GM18520 (cell line): Measurements from ENCODE around the gene ABHD16A.
A peak's percentile ranks its signal among the peaks of the same experiment; 100 is the strongest.

Experiments used
- ATAC-seq: cut with Tn5 transposase; IDR thresholded peaks from one replicate; pipeline ENCODE4 v1.9.1; 2021; ENCODE audit not compliant: unreplicated experiment

ABHD16A gene

DNA sequence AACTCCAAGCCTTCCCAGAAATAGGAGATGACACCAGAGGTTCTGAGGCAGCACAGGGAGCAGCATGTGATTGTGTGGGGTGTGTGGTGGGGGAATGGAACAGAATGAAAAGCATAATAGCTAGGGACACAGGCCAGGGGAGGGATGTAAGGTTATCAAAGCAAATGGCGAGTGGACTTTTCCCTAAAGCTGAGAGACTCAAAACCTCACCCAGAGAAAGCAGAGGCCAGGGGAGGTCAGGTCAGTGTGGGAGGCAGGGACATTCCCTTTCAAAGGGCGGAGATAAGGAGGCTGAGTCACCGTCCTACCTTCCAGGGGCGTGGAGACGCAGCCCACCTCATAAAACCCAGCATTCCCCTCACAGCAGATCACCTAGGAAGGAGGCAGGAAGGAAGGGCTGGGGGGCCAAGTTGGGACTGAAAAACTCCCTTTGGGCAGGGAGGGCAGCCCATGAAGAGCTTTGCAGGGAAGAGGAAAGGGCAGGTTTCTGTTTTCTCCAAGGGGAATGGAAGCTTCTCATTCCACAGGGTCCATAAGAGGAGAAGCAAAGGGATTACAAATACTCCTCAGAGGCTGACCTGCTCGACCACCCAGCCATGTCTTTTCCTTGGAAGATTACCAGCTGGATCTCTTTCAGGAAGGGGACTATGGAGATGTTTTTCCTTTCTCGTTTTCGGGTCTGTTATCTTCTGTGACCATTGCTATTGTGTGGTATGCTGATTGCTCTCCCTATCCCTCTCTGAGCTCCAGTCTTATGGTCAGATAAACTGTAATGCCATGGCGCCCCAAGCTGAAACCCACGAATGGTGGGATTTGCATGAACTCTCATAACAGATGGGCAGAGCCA is 12.7 kb downstream of the ABHD16A start:
- no peak for ATAC-seq

DNA sequence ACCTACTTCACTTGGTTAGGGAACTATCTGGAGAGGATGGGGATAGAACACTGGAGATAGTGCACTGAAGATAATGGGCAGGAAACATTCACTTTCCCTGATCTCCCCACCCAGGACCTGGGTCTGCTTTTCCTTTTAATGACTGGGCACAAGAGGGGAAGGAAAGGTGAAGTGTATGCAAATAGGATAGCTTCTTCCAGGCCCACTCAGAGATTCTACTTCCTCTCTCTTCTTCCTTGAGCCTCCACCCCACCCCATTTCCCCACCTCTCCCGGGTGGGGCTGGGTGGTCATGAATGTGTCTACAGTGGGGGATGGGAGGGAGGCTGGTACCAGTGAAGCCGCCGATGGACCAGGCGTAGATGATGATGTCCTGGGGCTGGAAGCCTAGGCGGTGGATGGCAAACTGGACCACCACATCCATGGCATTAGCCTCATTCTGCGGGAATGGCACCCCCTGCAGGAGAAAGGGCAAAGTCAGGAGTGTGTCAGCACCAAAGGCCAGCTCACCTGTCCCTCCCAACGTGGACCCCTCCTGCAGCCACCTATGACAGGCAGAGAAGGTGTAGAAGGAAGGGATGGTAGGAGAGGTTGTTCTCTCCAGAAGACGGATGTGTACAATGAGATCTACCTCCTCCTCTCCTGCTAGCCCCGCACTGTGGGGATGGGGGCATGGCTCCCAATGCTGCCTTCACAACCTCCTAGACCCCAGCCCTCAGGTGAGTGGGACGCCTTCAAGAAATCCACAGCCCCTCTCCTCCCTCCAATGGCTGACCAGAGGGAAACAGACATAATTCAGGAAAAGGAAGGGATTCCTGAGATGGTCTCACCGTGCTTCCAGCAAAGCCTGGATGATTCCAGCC is 13.6 kb downstream of the ABHD16A start:
- no peak for ATAC-seq

DNA sequence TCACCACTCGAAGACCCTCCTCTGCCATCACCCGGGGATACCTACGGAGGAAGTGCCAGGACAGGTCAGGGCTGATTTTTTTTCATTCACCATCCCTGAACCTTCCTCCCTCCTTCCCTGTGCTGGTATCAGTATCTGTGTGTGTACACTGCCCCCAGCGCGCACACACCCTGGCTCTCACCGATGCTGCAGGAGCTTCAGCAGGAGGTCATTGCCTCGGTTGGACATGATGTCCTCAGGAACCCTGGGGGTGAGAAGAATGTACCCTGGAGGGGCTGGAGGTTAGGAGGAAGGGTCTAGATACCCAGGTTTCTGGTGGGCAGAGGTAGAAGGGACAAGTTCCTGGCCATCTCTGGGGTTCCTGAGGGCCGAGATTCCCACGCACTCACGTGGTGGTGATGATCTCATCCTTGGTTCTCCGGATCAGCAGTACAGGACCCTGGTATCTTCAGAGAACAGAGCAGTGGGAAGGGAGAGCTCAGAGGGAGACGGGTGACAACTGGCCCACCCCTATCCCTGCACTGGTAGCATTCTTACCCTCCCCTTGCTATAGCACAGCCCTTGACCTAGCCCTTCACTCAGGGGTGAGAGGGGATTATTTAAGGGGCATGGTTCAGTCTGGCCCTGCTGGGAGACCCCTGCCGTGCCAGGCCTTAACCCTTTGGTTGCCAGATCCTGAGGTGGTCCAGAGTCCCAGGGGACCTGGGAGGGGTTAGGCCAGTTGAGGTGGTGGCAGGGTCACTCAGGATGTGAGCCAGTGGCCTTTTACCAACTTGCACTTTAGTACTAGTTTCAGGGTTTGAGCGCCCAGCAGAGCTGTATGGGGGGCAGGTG is 15.0 kb downstream of the ABHD16A start:
- no peak for ATAC-seq

GRCh38 chr6:31687321-31687720 is 15.8 kb downstream of the ABHD16A start:
- ATAC-seq = no peak

DNA sequence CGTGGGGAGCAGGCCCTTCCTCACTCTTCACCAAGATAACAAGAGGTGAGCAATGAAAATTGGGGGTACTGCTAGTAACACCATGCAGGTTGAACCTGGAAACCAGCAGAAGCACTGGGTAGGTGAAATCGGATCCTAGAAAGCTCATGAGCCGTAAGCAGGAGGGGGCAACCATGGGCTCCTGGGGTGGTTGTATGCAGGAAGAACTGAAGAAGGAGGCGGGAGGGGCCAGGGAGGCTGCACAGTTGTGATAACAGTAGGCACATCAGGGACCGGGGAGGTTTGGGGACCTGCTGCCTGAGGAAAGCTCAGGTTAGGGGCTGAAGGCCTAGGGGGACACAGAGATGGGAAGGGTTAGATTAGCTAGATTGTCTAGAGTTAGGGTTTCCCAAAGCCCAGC is 16.6 kb downstream of the ABHD16A start:
- no peak for ATAC-seq

- no peak for ATAC-seq
Measured at GRCh38 chr6:31683591-31683990, 19.5 kb downstream of the ABHD16A start.

- ATAC-seq = no peak
Measured at GRCh38 chr6:31681135-31681671, 21.9 kb downstream of the ABHD16A start.

GRCh38 chr6:31680226-31681134 is 22.6 kb downstream of the ABHD16A start, which contains the start of gene LY6G5C:
LY6G5C (minus strand) TSS chr6:31681067; CDS start chr6:31680373, 694 bp downstream.
- ATAC-seq = no peak

DNA sequence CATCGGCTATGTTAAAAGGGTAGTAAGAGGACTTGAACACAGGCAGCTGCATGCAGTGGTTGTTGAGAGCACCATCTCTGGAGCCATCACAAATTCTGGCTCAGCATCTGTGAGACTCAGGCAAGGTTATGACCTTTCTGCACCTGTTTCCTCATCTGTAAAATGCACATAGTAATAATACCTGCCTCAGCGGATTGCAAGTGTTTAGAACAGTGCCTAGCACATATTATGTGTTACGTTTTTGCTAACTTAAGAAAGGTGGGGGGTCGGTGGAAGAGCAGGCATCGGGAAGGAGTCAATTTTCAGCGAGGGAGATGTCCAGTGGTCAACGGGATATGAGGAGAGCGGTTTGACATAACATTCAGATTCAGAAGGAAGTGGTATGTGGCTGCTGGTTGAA is 25.2 kb downstream of the ABHD16A start:
- no peak for ATAC-seq

DNA sequence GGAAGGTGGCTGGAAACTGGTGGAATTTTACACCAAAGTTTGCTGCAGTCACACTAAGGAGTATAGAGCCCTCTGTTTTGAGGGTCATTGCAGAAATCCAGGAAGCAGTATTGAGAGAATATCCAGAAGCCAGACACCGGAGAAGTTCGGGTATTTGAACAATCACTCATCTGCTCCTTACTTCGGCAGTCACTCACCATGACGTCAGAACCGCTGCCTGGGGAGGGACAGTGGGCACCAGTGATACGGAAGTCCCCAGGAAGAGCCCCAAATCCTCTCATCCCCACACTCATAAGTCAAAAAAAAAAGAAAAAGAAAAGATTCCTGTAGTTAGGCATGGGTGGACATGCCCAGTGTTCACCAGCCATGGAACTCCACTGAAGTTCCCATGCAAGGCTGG is 26.2 kb downstream of the ABHD16A start:
- ATAC-seq = no peak

- ATAC-seq = no peak
Measured at GRCh38 chr6:31676322-31676903, 26.7 kb downstream of the ABHD16A start.

DNA sequence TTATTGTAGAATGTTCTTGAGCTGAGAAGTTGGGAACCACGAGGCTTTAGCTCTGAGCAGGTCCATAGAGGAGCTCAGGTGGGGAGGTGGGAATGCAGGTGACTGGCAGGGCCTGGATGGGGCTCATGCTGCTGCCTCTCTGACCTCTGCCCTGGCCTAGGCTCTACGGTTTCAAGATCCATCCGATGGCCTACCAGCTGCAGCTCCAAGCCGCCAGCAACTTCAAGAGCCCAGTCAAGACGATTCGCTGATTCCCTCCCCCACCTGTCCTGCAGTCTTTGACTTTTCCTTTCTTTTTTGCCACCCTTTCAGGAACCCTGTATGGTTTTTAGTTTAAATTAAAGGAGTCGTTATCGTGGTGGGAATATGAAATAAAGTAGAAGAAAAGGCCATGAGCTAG is 33.4 kb downstream of the ABHD16A start, which contains the start of gene LY6G5B:
TSS of gene LY6G5B (plus strand) at position 301 of the 400 bp plus-strand sequence. CDS start 975 bp downstream, outside the sequence.
- no peak for ATAC-seq

DNA sequence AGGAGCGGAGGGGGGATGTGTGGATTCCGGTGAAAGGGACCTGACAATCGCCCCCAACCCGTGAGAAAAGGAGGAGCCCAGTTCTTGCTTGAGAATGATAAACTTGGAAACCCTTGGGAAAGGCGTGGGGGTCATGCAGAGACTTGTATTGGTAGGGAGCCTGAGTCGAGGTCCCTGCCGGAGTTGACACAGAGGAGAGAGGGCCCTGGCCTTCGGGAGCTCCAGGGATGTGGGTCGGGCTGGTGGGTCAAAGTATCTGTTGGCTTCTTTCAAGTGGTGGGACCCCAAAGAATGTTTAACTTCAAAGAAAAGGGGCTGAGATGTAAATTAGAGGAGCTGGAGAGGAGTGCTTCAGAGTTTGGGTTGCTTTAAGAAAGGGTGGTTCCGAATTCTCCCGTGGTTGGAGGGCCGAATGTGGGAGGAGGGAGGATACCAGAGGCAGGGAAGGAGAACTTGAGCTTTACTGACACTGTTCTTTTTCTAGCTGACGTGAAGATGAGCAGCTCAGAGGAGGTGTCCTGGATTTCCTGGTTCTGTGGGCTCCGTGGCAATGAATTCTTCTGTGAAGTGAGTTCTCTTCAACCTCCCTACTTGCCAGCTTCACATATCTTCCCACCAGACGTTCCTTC is 36.7 kb downstream of the ABHD16A start:
- no peak for ATAC-seq

DNA sequence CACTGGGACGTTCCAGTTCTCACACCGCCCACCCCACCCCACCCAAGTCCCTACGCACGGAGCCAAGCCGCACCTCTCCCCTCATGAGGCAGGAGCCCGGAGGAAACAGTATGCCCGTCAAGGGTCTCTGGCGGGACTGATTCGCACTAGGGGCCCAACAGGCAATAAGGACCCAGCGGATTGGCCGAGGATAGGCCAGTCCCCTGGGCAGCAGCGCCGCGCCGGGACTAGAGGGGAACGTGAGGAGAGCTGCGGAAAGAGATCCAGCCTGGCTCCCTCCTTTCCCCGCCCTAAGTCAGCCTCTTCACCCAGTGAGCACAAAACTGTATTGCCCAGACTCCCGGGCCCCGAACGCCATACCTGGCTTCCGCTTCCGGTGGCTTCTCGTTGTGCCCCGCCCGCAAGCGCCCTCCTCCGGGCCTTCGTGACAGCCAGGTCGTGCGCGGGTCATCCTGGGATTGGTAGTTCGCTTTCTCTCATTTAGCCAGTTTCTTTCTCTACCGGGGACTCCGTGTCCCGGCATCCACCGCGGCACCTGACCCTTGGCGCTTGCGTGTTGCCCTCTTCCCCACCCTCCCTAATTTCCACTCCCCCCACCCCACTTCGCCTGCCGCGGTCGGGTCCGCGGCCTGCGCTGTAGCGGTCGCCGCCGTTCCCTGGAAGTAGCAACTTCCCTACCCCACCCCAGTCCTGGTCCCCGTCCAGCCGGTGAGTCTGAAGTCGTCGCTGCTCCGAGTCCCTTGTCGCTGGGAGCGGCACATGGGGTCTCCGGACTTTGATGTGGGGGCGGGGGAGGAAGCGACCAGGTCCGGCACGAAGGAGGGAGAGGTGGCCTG is 37.4 kb downstream of the ABHD16A start, which contains the start of gene CSNK2B:
TSS of gene CSNK2B (plus strand) at position 580 of the 836 bp plus-strand sequence. CDS start 752 bp downstream, outside the sequence.
- peak; percentile 81 for ATAC-seq

DNA sequence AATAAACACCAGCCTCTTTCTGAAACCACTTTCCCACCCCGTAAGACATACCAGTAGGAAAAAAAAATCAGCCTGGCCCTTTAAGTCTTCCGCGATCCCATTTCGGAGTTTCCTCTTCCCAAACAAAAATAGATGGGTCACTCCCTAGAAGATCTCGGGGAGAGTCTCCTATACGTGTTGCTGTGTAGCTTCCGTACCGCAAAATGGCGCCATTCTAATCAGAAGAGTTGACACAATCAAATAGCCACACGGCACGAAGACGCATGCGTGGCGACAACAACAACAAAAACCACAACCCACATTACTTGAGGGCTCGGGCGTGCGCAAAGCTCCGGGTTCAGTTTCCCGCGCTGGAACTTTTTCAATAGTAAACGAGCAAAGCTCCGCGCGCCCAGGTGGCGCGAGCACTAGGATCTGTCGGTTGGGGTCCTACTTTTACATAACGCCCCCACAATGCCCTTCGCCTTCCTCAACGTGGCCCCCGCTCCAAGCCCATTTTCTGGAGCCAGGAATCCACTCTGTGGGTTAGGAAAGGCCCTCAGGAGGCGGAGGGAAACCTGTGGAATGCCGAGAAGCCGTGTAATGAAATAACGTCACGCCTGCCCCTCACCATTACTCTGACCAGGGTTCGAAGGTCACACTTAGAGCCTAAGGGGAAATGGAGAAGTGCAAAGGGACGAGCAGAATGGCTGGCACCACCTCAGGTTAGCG is 38.2 kb downstream of the ABHD16A start, which contains the start of gene GPANK1:
TSS of gene GPANK1 (minus strand) at position 208 of the 711 bp plus-strand sequence. CDS start 519 bp downstream, outside the sequence.
- peak; percentile 25 for ATAC-seq

- ATAC-seq = no peak
Measured at GRCh38 chr6:31663961-31664789, 38.9 kb downstream of the ABHD16A start.
